GM13976 (cell line): Measurements from ENCODE around the gene PRKG1.

ENCODE experiments used
- DNase-seq: peaks from one replicate; pipeline ENCODE4 v3.0.0; 2012; ENCODE audit warnings: low spot score
- in situ Hi-C: fragments of 300-500 bp; cut with MboI; formaldehyde crosslinking; loops from one replicate; pipeline ENCODE4 v1.12.0; 2022; ENCODE audit warnings: low sequenced_read_pairs, mixed read lengths, inconsistent platforms; ENCODE audit not compliant: unreplicated experiment
- TF ChIP-seq, protein P1 (sequence below): IDR thresholded peaks from 2 replicates; pipeline ENCODE4 v1.5.1; 2012; ENCODE audit warnings: borderline replicate concordance, mild to moderate bottlenecking; ENCODE audit not compliant: insufficient read depth; ENCODE audit errors: extremely low read depth, missing control alignments, control extremely low read depth

Gene PRKG1

DNA sequence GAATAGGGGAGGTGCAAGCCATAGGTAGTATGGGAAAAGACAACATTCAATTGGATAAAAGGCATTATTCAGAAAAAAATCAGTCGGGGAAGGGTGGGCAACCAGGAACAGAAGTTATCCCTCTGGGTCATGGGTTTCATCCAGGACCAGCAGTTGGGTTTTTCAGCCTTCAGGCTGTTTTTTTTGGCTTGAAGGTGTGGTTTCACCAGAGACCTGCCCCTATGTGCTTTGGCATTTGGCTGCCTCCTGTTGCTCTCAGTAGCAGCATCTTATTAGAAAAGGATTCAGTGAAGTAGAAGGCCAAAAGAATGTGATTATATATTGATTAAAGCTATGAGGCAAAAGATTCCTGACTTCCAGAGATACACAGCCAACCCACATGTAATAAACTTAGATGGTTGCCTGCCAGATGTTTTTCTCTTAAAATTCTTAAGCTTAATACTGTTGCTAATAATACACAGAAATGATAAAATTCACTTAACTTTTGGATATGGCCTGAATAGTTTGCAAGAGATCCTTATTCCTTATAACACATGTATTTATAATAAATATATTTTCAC is 876.8 kb downstream of the PRKG1 start:
- TF ChIP-seq, protein P1, sequence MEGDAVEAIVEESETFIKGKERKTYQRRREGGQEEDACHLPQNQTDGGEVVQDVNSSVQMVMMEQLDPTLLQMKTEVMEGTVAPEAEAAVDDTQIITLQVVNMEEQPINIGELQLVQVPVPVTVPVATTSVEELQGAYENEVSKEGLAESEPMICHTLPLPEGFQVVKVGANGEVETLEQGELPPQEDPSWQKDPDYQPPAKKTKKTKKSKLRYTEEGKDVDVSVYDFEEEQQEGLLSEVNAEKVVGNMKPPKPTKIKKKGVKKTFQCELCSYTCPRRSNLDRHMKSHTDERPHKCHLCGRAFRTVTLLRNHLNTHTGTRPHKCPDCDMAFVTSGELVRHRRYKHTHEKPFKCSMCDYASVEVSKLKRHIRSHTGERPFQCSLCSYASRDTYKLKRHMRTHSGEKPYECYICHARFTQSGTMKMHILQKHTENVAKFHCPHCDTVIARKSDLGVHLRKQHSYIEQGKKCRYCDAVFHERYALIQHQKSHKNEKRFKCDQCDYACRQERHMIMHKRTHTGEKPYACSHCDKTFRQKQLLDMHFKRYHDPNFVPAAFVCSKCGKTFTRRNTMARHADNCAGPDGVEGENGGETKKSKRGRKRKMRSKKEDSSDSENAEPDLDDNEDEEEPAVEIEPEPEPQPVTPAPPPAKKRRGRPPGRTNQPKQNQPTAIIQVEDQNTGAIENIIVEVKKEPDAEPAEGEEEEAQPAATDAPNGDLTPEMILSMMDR = no peak
- in situ Hi-C loops = loop anchor here (25.0 kb wide), 1 partner anchor 539 kb away; no protein-coding TSS in a partner anchor
- DNase-seq = no peak

DNA sequence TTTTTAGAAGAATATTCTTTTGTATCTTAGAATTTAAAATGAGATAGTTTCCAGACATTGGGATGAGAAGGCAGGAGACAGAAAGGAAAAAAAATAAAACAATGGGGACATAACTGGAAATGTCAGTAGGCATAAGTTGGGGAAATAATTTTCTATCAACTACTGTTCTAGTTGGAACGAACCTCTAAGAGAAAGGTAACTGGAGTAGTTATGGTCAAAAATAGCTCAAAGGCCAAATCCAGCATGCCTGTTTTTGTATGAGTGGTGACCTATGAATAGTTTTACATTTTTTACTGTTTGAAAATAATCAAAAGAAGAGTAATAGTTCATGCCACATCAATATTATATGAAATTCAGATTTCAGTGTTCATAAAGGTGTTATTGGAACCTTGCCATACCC is 877.3 kb downstream of the PRKG1 start:
- no peak for DNase-seq
- TF ChIP-seq, protein P1 = no peak
- in situ Hi-C loops = loop anchor here (25.0 kb wide), 1 partner anchor 539 kb away; no protein-coding TSS in a partner anchor

DNA sequence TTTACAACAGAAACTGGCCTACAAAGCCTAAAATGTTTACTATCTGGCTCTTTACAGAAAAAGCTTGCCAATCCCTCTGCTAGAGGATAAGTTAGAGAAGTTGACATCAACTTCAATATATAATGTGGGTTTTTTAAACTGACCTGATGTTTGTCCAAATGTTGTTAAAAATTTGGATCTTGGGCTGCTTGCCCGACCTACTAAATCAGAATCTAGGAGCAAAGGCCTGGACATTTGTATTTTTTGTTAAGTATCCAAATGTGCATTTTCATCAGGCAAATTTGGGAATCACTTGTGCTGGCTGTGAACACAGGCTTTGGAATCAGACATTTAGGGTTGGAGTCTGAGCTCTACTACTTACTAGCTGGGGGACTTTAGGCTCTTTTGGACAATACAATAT is 877.8 kb downstream of the PRKG1 start:
- TF ChIP-seq, protein P1 = no peak
- in situ Hi-C loops = loop anchor here (25.0 kb wide), 1 partner anchor 540 kb away; no protein-coding TSS in a partner anchor
- no peak for DNase-seq

DNA sequence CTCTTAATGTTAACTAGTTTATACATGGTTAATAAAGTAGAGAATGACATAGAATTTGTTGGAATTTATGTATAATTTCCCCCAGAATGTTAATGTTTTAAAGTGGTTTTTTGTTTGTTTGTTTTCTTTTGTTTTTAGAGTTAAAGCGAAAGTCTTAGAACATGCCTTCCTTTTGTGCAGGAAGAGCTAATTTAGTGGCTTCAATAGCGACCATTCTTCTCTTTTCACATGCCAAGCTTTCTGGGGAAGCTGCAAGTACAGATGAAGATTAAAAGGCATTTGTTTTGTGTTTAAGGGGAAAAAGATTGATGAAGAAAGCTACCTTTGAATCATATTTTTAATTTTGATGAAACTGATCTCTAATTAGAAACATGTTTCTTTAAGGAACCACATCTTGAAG is 881.4 kb downstream of the PRKG1 start:
- no peak for DNase-seq
- TF ChIP-seq, protein P1 = no peak
- in situ Hi-C loops = loop anchor here (25.0 kb wide), 1 partner anchor 543 kb away; no protein-coding TSS in a partner anchor

DNA sequence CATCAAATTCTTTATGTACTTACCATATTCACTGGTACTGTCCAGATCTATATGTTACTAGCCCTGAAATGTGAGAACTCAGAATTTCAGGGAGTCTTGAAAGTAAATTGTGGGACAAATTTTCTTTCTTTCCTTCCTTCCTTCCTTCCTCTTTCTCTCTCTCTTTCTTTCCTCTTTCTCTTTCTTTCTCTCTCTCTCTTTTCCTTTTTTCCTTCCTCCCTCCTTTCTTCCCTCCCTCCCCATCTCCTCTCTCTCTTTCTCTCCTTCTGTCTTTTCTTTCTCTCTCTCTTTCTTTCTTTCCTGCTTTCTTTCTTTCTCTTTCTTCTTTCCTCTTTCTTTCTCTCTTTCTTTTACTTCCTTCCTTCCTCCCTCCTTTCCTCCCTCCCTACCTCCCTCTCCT is 882.5 kb downstream of the PRKG1 start:
- in situ Hi-C loops = loop anchor here (25.0 kb wide), 1 partner anchor 545 kb away; no protein-coding TSS in a partner anchor
- TF ChIP-seq, protein P1 = no peak
- DNase-seq = no peak

DNA sequence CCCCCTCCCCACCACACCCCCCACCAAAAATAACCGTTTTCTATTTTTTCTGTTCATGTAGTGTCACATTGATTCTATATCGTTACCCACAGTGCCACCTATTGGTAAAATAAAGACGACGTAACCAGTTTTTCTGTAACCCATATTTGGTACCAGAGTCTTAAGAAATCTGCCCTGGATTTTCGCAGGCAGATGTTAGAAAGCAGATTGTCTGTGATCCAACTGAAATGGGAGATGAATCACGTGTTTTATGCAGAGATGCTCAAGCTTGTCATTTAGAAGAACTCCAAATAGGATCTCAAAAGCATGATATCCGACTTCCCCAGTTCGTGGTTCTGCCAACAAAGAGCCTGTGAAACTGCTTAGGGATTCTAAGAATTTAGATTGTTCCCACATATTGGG is 886.2 kb downstream of the PRKG1 start:
- in situ Hi-C loops = loop anchor here (25.0 kb wide), 1 partner anchor 548 kb away; no protein-coding TSS in a partner anchor
- DNase-seq = peak; percentile 27
- TF ChIP-seq, protein P1 = peak; percentile 23
